ENCODE data around the gene TGOLN2.

DNA sequence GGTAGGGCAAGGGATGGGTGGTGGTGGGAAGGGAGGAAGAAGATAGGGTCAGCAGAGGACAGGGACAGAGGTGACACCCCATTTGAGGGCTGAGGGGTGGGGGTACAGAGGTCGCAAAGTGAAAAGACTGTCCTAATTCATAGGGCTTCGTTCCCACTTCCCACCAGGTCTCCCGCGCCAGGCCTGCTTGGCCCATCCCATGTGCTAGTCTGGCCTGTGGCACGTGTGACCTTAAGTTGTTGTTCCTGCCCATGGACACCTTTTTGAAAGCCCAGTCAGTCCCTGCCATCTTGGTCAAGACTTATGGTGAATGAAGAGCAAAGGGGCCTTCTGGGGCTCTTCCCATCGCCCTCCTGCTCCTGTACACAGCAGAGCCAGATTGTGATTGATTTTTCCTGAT lies 46.2 kb downstream of the TGOLN2 start:
- TF ChIP-seq, protein P1, sequence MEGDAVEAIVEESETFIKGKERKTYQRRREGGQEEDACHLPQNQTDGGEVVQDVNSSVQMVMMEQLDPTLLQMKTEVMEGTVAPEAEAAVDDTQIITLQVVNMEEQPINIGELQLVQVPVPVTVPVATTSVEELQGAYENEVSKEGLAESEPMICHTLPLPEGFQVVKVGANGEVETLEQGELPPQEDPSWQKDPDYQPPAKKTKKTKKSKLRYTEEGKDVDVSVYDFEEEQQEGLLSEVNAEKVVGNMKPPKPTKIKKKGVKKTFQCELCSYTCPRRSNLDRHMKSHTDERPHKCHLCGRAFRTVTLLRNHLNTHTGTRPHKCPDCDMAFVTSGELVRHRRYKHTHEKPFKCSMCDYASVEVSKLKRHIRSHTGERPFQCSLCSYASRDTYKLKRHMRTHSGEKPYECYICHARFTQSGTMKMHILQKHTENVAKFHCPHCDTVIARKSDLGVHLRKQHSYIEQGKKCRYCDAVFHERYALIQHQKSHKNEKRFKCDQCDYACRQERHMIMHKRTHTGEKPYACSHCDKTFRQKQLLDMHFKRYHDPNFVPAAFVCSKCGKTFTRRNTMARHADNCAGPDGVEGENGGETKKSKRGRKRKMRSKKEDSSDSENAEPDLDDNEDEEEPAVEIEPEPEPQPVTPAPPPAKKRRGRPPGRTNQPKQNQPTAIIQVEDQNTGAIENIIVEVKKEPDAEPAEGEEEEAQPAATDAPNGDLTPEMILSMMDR (IDR thresholded peaks at IDR 0.05; ENCODE audit: low read depth, low read length) = no peak
- TF ChIP-seq POLR2A (IDR thresholded peaks at IDR 0.05; ENCODE audit: extremely low read depth, insufficient read length) = no peak
- TF ChIP-seq MYC (IDR thresholded peaks at IDR 0.05; ENCODE audit: low read depth, low read length) = no peak
